ENCODE data around the gene TFCP2L1. TPM values are rescaled to one million over a fixed set of nuclear protein-coding genes. Genes with fewer than 3 reads are reported as not detected.

TFCP2L1 gene
- total RNA-seq, 1 experiment from 2014 or later: 1.8 TPM

DNA sequence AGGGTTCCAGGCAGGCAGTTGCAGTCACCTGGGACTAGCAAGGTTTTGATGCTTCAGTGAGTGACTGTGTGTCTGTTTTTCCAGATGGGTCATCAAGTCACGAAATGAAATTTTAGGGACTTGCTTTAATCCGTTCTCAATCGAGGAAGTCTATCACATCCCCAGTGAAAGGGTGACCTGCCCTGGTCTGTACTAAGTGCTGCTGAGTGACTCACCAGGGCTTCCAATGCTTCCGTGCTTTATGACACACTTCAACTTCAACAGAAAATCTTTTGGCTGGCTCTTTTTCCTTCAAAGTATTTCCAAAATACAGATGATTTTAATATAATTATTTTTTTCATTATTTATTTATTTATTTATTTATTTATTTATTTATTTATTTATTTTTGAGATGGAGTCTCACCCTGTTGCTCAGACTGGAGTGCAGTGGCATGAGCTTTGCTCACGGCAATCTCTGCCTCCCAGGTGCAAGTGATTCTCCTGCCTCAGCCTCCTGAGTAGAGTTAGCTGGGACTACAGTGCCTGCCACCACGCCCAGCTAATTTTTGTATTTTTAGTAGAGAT, 18.4 kb downstream of the TFCP2L1 start:
- Histone ChIP-seq H3T11ph (ENCODE audit: low read length) (no peak overlapping the region), H3K23ac (ENCODE audit: insufficient read length, low read depth, low read length) (no peak overlapping the region), H3K9ac (ENCODE audit: extremely low read depth, insufficient read length, low read length) (no peak overlapping the region), H4K91ac (ENCODE audit: insufficient read length, low read depth, low read length) (no peak overlapping the region), H3K9me3 (ENCODE audit: control insufficient read depth, low read depth, low read length) (no peaks in the 10 kb centered on the region), H4K5ac (ENCODE audit: insufficient read length, low read depth, low read length) (no peak overlapping the region), H2BK15ac (ENCODE audit: low read depth, low read length) (no peak overlapping the region), H2AK5ac (ENCODE audit: insufficient read length, low read length) (no peak overlapping the region), H3K4me2 (ENCODE audit: insufficient read depth, insufficient read length, low read length) (no peak overlapping the region), H3K56ac (ENCODE audit: insufficient read length, low read depth, low read length) (no peak overlapping the region), H4K8ac (replicated peaks; ENCODE audit: insufficient read length, low read depth, low read length) (no peak overlapping the region), H3K4ac (ENCODE audit: low read depth, low read length) (no peak overlapping the region), H2AFZ (ENCODE audit: low read length) (no peak overlapping the region), H3K27me3 (ENCODE audit: insufficient read depth, low read length) (no peaks in the 10 kb centered on the region), H3K27ac (ENCODE audit: insufficient read length, low read depth, low read length) (no peak overlapping the region), H3K79me1 (ENCODE audit: insufficient read depth, low read depth, low read length, poor library complexity, severe bottlenecking) (no peaks in the 10 kb centered on the region), H3K18ac (ENCODE audit: insufficient read length, low read depth, low read length) (no peak overlapping the region), H2BK120ac (ENCODE audit: low read depth, low read length, poor library complexity, severe bottlenecking) (no peak overlapping the region), H2BK5ac (ENCODE audit: insufficient read length, low read length) (no peak overlapping the region), H3K23me2 (ENCODE audit: insufficient read length, low read depth, low read length, poor library complexity, severe bottlenecking) (no peaks in the 10 kb centered on the region), H2BK20ac (ENCODE audit: low read depth, low read length, poor library complexity, severe bottlenecking) (no peak overlapping the region), H2BK12ac (ENCODE audit: insufficient read length, low read depth, low read length) (no peak overlapping the region), H3K4me1 (ENCODE audit: insufficient read depth, low read length) (no peaks in the 10 kb centered on the region), H3K79me2 (ENCODE audit: insufficient read depth, low read length) (no peaks in the 10 kb centered on the region), H3K14ac (ENCODE audit: insufficient read depth, low read length) (no peak overlapping the region), H4K20me1 (ENCODE audit: control insufficient read depth, insufficient read depth, insufficient read length) (no peaks in the 10 kb centered on the region)
- no peaks in the 10 kb centered on the region for H3K27me3 Mint-ChIP-seq (ENCODE audit: low read depth)
- no peak for DNase-seq
- H3K4me3 Mint-ChIP-seq: no peak overlapping the region
- H3K27ac Mint-ChIP-seq: no peak overlapping the region
- no peaks in the 10 kb centered on the region for H3K9me3 Mint-ChIP-seq
- H3K36me3 Mint-ChIP-seq (ENCODE audit: insufficient read depth in 1 of 3, low read depth in 3 of 3): no peaks in the 10 kb centered on the region
- H3K4me1 Mint-ChIP-seq: no peaks in the 10 kb centered on the region
- WGBS (ENCODE audit: extremely low coverage, insufficient read length, low lambda C conversion rate): no CpG with 5 or more reads among the region's 6 CpGs
- TF ChIP-seq, protein P1, sequence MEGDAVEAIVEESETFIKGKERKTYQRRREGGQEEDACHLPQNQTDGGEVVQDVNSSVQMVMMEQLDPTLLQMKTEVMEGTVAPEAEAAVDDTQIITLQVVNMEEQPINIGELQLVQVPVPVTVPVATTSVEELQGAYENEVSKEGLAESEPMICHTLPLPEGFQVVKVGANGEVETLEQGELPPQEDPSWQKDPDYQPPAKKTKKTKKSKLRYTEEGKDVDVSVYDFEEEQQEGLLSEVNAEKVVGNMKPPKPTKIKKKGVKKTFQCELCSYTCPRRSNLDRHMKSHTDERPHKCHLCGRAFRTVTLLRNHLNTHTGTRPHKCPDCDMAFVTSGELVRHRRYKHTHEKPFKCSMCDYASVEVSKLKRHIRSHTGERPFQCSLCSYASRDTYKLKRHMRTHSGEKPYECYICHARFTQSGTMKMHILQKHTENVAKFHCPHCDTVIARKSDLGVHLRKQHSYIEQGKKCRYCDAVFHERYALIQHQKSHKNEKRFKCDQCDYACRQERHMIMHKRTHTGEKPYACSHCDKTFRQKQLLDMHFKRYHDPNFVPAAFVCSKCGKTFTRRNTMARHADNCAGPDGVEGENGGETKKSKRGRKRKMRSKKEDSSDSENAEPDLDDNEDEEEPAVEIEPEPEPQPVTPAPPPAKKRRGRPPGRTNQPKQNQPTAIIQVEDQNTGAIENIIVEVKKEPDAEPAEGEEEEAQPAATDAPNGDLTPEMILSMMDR (conservative IDR thresholded peaks at IDR 0.05): no peak

Data from H9 (cell line).